HG03280 (cell line): ENCODE data around the gene NOP9.

ENCODE experiments used
- ATAC-seq: cut with Tn5 transposase; IDR thresholded peaks from one replicate; pipeline ENCODE4 v1.9.1; 2021; ENCODE audit warnings: mild to moderate bottlenecking, moderate library complexity; ENCODE audit not compliant: unreplicated experiment

The NOP9 gene, protein sequence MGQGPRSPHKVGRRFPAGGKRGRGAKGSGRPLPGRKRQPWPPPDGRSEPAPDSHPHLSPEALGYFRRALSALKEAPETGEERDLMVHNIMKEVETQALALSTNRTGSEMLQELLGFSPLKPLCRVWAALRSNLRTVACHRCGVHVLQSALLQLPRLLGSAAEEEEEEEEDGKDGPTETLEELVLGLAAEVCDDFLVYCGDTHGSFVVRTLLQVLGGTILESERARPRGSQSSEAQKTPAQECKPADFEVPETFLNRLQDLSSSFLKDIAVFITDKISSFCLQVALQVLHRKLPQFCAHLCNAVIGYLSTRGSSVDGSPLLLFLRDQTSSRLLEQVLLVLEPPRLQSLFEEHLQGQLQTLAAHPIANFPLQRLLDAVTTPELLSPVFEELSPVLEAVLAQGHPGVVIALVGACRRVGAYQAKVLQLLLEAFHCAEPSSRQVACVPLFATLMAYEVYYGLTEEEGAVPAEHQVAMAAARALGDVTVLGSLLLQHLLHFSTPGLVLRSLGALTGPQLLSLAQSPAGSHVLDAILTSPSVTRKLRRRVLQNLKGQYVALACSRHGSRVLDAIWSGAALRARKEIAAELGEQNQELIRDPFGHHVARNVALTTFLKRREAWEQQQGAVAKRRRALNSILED

DNA sequence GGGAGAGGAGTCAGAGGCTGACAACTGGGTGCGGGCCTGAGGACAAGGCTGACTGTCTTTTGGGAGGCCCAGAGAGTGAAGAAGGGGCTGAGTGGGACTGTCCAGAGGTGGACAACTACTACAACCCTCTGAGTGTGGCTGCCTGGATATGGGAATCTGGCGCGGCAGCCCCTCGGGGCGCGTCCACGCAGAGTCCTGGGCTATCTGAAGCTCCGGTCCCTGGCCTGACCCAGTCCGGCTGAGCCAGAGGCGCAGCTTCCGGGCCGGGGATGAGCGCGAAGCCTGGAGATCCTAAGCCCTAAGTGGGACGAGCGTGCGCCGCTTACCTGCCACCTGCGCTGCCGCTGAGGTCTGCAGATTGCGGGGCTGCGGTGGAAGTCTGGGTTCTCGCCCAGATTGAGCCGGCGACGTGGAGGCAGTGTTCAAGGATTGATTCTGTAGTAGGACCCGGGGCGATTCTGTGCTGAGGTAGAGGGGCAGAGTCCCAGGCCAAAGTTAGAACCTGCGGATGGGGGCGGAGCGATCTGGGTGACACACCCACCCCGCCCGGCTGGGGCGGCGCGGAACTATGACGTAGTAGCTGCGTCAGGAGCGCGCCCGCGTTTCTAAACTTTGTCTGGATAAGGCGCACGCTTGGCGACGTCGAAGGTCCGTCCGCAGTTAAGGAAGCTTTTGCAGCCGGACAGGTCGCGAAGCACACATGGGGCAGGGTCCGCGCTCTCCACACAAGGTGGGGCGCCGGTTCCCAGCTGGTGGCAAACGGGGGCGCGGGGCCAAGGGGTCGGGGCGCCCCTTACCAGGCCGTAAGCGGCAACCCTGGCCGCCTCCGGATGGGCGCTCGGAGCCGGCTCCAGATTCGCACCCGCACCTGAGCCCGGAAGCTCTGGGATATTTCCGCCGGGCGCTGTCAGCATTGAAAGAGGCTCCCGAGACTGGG, at the start of gene NOP9, which contains the start of gene DHRS1:
Gene NOP9, plus strand, starts transcription at position 596 of the 937 bp plus-strand sequence. Its CDS starts 105 bp downstream, at position 701.
Gene DHRS1, minus strand, starts transcription at position 526 of the 937 bp plus-strand sequence. CDS start 674 bp downstream, outside the sequence.
- ATAC-seq, result peak; percentile 77

DNA sequence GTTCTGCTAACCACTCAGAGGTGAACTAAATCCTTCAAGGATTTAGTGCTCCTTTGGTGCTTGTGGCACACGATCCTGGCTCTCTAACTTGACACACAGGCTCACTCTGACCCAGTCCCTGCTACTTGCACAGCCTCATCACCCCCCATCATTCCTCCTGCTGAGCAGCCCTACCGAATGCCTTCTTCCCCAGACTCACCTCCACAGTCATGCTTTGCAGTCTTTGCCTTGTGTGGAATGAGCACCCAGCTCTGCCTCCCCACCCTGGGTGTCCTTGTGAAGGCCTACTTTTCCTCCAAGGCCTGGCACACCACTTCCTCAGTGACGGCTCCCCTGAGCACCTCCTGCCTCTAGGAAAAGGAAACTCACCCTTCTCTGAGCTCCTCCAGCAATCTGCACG, 49.3 kb upstream of the NOP9 start:
- no peak for ATAC-seq

DNA sequence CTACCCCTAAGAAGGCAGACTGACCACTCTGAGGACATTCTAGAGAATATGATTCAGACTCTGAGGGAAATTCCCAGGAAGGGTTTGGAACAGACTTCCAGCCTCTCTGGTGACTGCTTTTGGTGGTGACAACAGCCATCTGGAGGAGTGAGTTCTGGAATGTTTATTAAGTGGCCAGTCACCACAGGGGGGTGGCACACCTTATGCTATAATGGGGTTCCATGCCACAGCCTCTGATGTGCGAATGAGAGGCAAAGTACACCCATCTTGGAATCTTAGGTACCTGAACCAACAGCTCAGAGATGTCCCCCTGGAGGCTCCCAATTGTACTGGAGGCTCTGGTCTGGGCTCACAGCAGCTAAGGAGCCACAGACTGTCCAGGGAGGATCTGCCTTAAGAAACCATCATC, 47.8 kb upstream of the NOP9 start:
- no peak for ATAC-seq

DNA sequence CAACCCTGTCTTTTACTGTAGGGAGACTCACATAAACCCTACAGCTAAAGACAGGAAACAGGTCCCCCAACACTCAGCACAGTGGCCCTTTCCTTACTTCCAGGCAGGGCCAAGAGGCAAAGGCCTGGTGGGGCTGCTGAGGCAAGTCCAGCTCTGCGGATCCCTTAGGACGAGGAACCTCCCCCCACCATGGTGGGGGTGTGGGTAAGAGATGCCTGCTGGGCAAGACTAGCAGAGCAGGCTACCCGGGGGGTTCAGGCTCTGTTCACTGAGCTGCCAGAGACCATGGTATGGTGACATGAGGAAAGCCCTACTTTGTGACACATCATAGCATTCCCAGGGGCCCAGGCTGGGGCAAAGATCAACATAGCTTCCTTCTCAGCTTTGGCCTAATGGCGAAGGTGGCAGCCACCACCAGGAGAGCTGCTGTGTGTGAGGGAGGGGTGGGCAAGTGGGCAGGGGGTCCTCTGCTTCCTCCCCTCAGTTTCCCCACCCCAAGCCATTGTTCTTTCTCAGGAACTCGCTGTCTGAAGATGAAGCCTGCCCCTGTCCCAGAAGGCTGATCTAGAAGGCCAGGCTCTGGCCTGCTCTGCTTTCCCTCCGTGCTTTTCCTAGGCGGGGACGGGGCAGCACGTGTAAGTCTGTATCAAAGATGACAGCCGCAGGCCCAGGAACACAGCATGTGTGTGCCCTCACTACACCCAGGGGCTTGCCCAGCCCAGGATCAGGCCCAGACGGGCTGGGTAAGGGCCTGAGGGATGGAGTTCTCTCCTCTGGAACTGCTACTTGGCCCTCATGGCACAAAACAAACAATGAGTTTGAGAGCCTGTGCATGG, 47.1 kb upstream of the NOP9 start:
- no peak for ATAC-seq

DNA sequence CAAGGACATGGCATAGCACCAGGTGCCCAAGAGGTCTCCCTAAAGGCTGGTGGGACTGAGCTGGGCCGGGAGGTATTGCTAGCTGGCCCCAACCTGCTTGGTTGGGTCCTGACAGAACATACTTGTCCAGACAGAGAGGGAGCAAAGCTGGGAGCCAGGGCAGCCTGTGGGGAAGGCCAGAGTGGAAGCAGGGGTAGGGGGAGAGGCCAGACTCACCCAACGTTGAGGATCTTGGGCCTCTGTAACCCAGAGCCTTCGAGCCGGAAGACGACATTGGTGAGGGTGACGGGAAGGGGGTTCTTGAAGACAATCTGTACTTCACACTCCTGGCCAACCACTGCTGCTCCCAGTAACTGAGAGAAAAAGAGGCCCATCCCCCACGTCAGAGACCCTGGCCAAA, 45.7 kb upstream of the NOP9 start:
- no peak for ATAC-seq

DNA sequence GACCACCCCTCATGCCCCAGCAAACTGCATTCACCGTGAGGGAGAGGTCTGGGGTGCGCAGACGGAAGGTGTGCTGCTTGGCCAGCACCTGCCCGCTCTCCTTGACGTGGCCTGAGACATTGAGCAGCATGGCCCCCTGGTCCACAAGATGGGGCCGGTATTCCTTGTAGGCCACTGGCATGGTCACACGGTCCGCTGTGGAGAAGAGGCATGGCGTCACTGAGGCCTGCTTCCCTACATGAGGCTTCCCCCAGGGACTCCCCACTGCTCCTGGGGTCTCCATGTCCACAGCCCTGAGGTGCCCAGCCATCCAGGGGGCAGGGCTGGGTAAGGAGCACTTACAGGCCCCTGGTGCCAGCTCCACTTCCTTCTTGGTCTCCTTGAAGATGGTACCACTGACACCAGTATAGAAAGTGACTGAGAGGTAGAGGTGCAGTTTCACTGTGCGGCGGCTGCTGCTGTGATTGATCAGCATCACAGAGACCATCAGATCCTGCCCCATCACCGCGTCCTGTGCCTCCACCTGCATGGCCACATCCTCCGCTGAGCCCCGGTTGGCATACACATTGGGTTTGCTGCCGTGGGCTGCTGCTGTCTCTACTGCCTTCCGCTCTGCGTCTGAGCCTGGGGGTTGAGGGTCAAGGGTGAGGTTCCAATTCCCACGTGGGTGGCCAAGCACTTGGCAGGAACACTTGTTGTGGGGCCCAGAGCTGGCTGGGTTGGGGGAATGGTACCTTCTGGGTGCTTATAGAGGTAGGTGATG, 44.8 kb upstream of the NOP9 start:
- ATAC-seq, result no peak

DNA sequence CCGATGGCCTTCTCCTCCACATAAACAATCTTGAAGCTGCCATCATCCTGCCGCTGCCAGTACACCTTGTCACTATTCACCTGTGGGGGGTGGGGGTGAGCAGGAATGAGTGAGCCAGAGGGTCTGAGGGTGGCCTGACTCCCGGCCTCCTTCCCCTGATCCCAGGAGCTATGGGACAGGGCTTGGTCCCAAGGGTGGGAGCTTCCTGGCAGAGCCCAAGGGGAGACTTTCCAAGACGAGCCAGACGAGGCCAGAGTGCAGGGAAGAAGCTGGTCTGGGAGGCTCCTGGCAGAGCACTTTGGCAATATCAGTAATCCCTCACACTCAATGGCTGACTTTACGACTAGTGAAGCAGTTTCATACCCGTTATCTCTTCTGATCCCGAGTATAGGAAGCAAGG, 44.2 kb upstream of the NOP9 start:
- no peak for ATAC-seq

DNA sequence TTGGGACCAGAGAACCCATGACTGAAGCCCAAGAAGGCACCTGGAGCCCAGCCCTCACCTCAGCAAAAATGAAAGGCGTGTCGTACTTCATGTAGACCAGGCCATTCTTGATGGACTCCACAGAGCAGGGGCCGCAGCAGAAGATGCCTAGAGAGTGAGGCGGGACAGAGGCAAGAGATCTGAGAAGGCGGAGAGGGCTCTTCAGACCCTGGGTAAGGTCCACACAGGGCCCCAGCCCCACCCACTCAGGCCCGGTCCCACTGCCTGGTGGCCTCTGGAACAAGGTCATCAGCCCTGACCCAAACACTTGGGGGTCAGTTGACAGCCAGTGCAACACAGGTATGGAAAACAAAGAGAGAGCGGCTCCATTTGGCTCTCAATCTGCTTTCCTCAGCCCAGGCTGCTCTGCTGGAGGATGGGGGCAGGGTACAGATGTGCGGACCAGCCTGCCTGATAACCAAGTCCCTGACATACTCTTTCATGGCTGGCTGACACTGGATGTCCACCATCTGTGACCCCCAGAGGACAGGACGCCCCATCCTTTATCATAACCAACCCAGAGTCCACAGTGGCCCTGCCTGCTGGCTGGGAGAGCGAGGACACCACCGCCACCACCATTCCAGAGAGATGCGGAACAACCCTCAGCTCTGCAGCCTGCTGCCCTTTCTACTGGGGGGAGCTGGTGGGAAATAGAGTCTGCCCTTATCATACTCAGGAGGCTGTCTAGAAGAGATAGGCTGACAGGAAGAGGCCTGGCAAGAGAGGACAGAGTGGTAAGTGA, 43.5 kb upstream of the NOP9 start:
- no peak for ATAC-seq

DNA sequence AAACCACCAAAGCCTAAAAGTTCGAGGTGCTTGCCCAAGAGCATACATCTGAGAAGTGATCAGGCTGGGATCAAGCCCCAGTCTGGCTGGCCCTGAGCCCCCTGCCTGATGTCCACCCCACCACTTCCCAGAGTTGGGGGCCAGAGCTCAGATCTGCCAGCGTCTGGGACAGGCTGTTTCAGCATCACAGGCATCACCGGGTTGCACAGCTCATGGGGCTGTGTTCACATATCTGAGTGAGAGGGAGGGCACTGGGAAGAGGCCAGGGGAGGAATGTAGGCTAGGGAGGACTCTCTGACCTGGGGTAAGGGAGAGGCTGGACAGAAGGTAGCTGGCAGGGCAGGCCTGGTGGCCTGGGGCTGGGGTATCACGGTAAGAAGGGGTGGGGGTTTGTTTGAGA, 42.7 kb upstream of the NOP9 start:
- ATAC-seq, result no peak

DNA sequence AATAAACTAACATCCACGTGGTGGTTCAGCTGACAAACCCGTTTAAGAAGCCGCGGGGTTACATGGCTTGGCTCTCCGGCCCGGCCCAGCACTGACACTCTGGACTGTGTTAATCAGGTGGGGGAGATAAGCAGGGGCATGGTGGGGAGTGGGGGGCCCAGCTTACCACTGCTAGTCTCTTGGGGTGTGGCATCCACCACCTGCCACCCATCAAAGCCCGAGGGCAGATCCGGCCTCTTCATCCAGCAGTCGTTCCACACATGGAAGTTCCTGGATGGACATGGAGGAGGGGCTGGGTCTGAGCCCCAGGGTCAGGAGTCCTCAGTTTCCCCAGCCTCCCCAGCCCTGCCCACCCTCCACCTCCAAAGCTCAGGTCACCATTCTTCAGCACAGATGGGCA, 41.5 kb upstream of the NOP9 start:
- ATAC-seq, result no peak

DNA sequence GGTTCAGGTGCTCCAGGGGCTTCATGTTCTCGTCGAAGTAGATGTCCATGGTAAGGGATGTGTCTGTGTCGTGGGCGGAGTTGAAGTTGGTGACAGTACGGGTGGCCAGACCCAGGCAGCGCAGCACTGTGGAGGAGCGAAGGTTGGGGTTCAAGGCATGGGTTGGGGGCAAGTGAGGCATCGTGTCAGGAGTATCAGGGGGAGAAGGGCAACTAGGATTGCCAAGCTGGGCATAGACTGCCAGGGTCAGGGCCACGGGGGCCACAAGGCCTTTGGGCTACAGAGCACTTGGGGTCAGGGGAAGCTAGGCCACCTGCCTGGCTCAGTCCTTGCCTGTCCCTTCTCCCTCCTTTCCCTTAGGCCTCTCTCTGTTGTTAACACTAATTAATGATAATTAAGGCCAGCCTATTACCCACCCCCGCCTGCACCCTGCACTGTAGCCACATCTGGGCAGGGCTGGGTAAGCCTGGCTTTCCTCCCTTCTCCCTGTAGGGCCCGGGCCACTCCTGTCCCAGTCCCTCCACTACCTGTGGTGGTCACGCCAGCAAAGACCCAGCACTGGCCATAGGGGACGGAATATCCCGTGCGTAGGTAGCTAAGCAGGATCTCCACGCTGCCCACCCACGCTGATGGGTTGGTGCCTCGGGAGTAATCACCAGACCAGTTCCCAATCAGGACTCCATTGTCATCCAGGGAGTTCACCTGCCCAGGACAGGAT, 40.9 kb upstream of the NOP9 start:
- ATAC-seq, result no peak

DNA sequence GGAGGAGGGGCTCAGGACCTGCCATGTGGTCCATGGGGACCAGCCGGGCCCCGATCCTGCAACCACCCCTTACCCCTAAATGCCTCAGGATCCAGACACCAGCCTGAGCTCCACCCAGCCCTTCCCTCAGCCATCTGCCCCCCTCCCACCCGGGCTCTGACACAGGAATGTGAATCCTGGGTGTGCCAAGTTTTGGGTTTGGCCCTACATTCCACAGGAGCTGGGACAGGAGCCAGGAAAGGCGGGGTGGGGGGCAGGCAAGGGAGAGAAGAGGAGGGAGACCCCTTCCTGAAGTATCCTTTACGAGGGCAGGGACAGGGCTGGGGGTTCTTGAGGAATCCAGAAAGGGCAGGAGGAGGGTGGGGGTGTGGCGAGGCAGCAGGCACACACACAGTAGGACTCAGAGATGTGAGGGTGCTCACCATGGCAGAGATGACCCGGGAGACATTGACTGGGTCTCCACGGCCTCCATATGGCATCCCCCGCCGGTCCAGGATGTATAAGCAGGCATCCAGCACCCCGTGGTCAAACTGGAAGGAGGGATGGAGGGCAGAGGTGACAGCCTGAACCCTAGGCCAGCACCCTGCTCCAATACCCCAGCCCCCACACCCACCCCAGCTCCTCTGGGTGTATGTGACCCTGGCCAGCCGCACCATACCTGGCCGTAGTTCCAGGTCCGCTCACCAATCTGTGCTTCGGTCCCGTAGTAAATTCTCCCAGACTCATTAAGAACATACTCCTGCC, 40.2 kb upstream of the NOP9 start:
- no peak for ATAC-seq

DNA sequence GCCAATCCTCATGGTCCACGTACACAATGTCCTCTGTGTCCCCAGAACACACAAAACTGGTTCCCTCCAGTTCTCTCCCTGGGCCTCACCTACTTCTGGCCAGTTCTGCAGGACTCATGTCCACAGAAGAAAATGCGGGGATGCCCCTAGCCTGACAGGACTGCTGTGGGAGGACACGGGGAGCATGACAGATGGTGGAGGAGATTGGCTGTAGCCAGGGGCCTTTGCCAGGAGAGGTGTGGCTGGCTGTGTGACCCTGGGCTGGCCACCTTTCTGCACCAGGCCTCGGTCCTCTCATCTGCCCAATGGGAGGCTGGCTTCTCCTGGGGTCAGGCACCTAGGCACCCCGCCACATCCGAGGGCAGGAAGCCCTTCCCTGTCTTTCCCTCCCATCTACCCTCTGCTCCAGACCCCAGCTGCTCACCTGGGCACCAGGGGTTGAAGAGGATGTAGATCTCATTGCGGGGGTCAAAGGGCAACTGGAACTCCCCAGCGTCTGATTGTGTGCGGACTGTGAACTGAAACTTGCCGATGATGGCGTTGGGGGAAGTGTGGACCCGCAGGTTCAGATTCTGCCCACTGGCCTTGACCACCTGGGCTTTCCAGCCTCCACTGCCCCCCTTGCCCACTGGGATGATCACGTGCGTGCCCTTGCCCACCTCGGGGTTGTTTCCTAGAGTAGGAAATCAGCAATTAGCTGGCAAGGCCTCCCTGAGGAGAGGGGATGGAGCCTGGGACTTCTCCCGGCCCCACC, 39.4 kb upstream of the NOP9 start:
- no peak for ATAC-seq

DNA sequence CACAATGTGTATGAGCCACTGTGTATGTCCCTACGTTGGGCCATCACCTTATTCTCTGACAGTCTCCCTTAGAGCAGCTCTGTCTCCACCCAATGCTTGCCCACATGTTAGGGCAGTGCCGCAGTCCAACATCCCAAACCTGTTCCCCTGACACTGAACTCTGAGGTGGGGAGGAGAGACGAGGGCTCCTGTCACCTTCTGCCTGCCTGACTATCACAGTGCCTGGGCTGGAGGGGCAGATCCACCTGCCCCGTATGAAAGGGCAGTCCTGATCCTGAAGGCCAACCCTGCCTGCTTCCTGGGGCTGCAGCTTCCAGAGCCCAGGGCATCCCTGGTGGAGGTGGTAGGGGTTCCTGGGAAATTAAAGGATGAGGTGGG, 38.9 kb upstream of the NOP9 start:
- ATAC-seq, result no peak

DNA sequence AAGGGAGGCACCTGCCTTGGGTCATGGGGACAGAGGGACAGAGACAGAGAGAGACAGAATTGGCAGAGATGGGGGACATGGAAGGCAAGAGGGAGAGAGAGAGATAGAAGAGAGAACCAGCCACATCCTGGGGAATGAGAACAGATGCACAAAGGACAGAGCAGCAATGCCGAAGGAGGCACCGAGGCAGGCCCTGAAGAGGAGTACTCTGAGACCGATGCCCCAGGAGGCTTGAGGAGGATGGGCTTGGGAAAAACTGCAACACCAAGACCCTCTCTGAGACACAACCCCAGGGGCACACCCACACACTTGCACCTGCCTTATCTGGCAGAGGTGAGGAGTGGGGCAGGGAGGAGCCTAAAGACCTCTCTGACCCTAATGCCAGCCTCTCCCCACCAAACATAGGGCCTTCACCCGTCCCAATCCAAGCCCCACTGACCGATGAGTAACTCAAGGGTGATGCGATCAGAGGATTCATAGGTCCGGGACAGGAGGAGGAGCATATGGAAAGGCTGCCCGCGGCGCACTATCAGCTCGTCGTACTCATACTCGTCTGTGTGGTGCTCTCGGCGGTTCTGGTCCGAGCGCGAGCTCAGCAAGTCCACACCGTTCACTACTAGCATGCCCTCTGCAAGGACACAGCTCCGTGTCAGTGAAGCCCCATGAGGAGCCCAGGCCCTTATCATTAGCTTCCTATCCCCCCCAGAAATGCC, 38.2 kb upstream of the NOP9 start:
- no peak for ATAC-seq

DNA sequence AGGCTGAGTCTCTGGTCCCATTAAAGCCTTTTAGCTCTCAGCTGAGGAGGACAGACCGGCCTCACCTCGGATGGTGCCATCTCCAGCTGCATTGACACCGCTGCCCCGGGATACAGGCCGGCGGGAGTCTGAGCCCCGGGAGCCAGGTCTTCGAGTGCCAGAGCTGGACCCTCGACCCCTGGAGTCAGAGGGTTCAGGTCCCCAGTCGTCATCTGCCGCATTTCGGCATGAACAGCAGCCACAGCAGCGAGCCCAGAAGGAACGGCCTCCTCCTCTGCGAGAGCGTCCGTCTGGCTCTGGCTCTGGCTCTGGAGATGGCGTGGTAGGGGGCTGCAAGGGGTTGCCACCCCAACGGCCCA, 37.7 kb upstream of the NOP9 start:
- ATAC-seq, result no peak
